SK-N-SH treated with all-trans-retinoic acid at 6 μM for 48 hours (cell line): Measurements from ENCODE around the gene TM7SF2.

Source experiments
- ARNTL ChIP-seq: fragments of 450-650 bp; formaldehyde crosslinking; IDR thresholded peaks from 2 replicates; pipeline ENCODE4 v1.5.0; 2020; ENCODE audit warnings: low read depth, mild to moderate bottlenecking, moderate library complexity, borderline replicate concordance
- BACH2 ChIP-seq: fragments of 250-450 bp; sonication (Bioruptor Pico); IDR thresholded peaks from 2 replicates; pipeline ENCODE4 v1.9.0; 2021; ENCODE audit warnings: mild to moderate bottlenecking, borderline replicate concordance
- CSRNP3 ChIP-seq: fragments of 250-450 bp; sonication (Bioruptor Pico); IDR thresholded peaks from 2 replicates; pipeline ENCODE4 v1.5.1; 2021; ENCODE audit warnings: mild to moderate bottlenecking, moderate library complexity
- ESRRG ChIP-seq: fragments of 250-450 bp; sonication (Bioruptor Pico); IDR thresholded peaks from 2 replicates; pipeline ENCODE4 v1.6.1; 2021; ENCODE audit warnings: mild to moderate bottlenecking
- ISL1 ChIP-seq: fragments of 250-450 bp; sonication (Bioruptor Pico); IDR thresholded peaks from 2 replicates; pipeline ENCODE4 v2.1.2; 2022; ENCODE audit warnings: mild to moderate bottlenecking, moderate library complexity
- OSR1 ChIP-seq: fragments of 250-450 bp; sonication (Bioruptor Pico); IDR thresholded peaks from 2 replicates; pipeline ENCODE4 v1.8.0; 2022; ENCODE audit warnings: moderate library complexity, mild to moderate bottlenecking, inconsistent platforms
- RARB ChIP-seq: fragments of 250-450 bp; sonication (Bioruptor Pico); IDR thresholded peaks from 2 replicates; pipeline ENCODE4 v1.8.0; 2021; ENCODE audit warnings: mild to moderate bottlenecking, moderate library complexity
- TCF4 ChIP-seq: fragments of 250-450 bp; sonication (Bioruptor Pico); IDR thresholded peaks from 2 replicates; pipeline ENCODE4 v1.8.0; 2021; ENCODE audit warnings: mild to moderate bottlenecking, moderate library complexity, borderline replicate concordance
- TOX ChIP-seq: fragments of 250-450 bp; sonication (Bioruptor Pico); IDR thresholded peaks from 2 replicates; pipeline ENCODE4 v1.8.0; 2021; ENCODE audit warnings: mild to moderate bottlenecking, moderate library complexity, borderline replicate concordance
- ZC3H10 ChIP-seq: fragments of 250-450 bp; sonication (Bioruptor Pico); IDR thresholded peaks from 2 replicates; pipeline ENCODE4 v1.5.1; 2021; ENCODE audit warnings: mild to moderate bottlenecking, moderate library complexity
- ZFP3 ChIP-seq: fragments of 250-450 bp; sonication (Bioruptor Pico); IDR thresholded peaks from 2 replicates; pipeline ENCODE4 v1.5.0; 2020; ENCODE audit warnings: mild to moderate bottlenecking, moderate library complexity
- ZFP30 ChIP-seq: fragments of 450-650 bp; formaldehyde crosslinking; IDR thresholded peaks from 2 replicates; pipeline ENCODE4 v1.5.0; 2022; ENCODE audit warnings: mild to moderate bottlenecking, moderate library complexity
- ZNF70 ChIP-seq: fragments of 450-650 bp; formaldehyde crosslinking; IDR thresholded peaks from 2 replicates; pipeline ENCODE4 v1.5.0; 2020; ENCODE audit warnings: mild to moderate bottlenecking, moderate library complexity
- ZNF8 ChIP-seq: fragments of 450-650 bp; formaldehyde crosslinking; IDR thresholded peaks from 2 replicates; pipeline ENCODE4 v1.5.0; 2020; ENCODE audit warnings: mild to moderate bottlenecking, moderate library complexity

GRCh38 chr11:65130631-65131416 lies 19.2 kb downstream of the TM7SF2 start:
- TF ChIP-seq CSRNP3 (CRISPR knock-in tag) (no peak), ARNTL (CRISPR knock-in tag) (no peak), TOX (CRISPR knock-in tag) (no peak), ZFP30 (CRISPR knock-in tag) (no peak), ZNF8 (CRISPR knock-in tag) (no peak), RARB (CRISPR knock-in tag) (no peak), ZFP3 (CRISPR knock-in tag) (no peak), ZC3H10 (CRISPR knock-in tag) (no peak), ESRRG (CRISPR knock-in tag) (no peak), OSR1 (CRISPR knock-in tag) (no peak), ISL1 (CRISPR knock-in tag) (no peak), BACH2 (CRISPR knock-in tag) (no peak), TCF4 (no peak), ZNF70 (CRISPR knock-in tag) (no peak)
